ENCODE results near the gene TMEM240. TPM values are rescaled to one million over a fixed set of nuclear protein-coding genes. Genes with fewer than 3 reads are reported as not detected.

The TMEM240 gene
- total and polyA plus RNA-seq, 2 donors (not counting 3 experiments of a cell fraction or from before 2014, with no cell fraction given), result 7.0 to 7.6 TPM

GRCh38 chr1:1560178-1560577 is 19.8 kb upstream of the TMEM240 start:
- DNase-seq (ENCODE audit: low read depth, low spot score) (no peak), FAIRE-seq (no peak)
- Histone ChIP-seq H3K9me1 (replicated peaks; ENCODE audit: control insufficient read depth, extremely low read depth, insufficient read depth, low read length) (no peaks in the 10 kb centered on the region), H3K4me2 (ENCODE audit: insufficient read depth, low read length) (no peak overlapping the region), H4K20me1 (replicated peaks; ENCODE audit: control insufficient read depth, extremely low read depth, insufficient read depth, low read length) (no peaks in the 10 kb centered on the region), H3K4me3 (replicated peaks in 1 of 3; ENCODE audit: insufficient read depth in 1 of 3, low read depth in 1 of 3, low read length in 3 of 3) (no peak overlapping the region), H3K4me1 (ENCODE audit: control insufficient read depth, extremely low read depth, insufficient read depth, low read length) (no peaks in the 10 kb centered on the region), H3K27me3 (ENCODE audit: control insufficient read depth in 2 of 2, insufficient read depth in 2 of 2, low read length in 2 of 2) (no peaks in the 10 kb centered on the region), H3K79me2 (ENCODE audit: control insufficient read depth, insufficient read depth, low read length) (peaks cover 28% of the 10 kb centered on the region), H3K36me3 (ENCODE audit: control insufficient read depth in 2 of 2, extremely low read depth in 1 of 2, insufficient read depth in 2 of 2, low read length in 2 of 2) (peaks cover 12 to 30% of the 10 kb centered on the region in 2 experiments), H3K9me3 (replicated peaks; ENCODE audit: control insufficient read depth, insufficient read depth, low read length) (no peaks in the 10 kb centered on the region), H3K9ac (replicated peaks; ENCODE audit: extremely low read depth, insufficient read depth, low read length) (no peak overlapping the region), H3K27ac (ENCODE audit: insufficient read depth, low read depth, low read length) (no peak overlapping the region), H2AFZ (ENCODE audit: low read depth, low read length) (no peak overlapping the region)
- no TSS peak for BruUV-seq (replicated peaks)
- ChIA-PET CTCF (no interaction called here), POLR2A (no interaction called here)
- intact Hi-C loops (cut with micrococcal nuclease) (no loop called here), dilution Hi-C loops (cut with MboI; ENCODE audit: extremely low pct_ligation_motif_present, low sequenced_read_pairs) (no loop called here)
- TF ChIP-seq FOS (IDR thresholded peaks at IDR 0.05; ENCODE audit: borderline replicate concordance, insufficient read depth, low read length), result no peak
- TF ChIP-seq POLR2A (IDR thresholded peaks at IDR 0.05; ENCODE audit: low read depth, low read length), result no peak
- no peak for TF ChIP-seq EZH2 (IDR thresholded peaks at IDR 0.05; ENCODE audit: borderline replicate concordance, low read depth, low read length, severe bottlenecking)
- no peak for TF ChIP-seq MYC (IDR thresholded peaks at IDR 0.05; ENCODE audit: low read depth, low read length)
- no peak for TF ChIP-seq JUN (IDR thresholded peaks at IDR 0.05; ENCODE audit: borderline replicate concordance, insufficient read depth, insufficient read length, low read depth)
- no peak for TF ChIP-seq GATA2 (IDR thresholded peaks at IDR 0.05; ENCODE audit: insufficient read depth, insufficient read length, low read depth, low read length)
- no peak for TF ChIP-seq POLR2AphosphoS5 (IDR thresholded peaks at IDR 0.05; ENCODE audit: insufficient read depth, low read depth, low read length)
- no peak for TF ChIP-seq CTCF (IDR thresholded peaks at IDR 0.05; ENCODE audit: extremely low read depth in 1 of 2, insufficient read depth in 1 of 2, low read depth in 1 of 2, low read length in 2 of 2)
- TF ChIP-seq MAX (IDR thresholded peaks at IDR 0.05; ENCODE audit: insufficient read depth, insufficient read length), result no peak
